OCI-LY7 (cell line): ENCODE results near the gene MYLK. TPM values are rescaled to one million over a fixed set of nuclear protein-coding genes. Genes with fewer than 3 reads are reported as not detected.
"Not testable (repeated sequence)": the region's sequence is repeated elsewhere in the genome, so short reads cannot be mapped to it uniquely, and the experiment has no call there.

Experiments used
- BruUV-seq: library from RNA; stranded (reverse); fragments of 400-500 nt; replicated peaks from 2 replicates; lab custom pipeline; 2021; lab: Mats Ljungman, UMichigan
- CTCF ChIA-PET: fragments of 300-600 bp; sonication (Branson Sonifier 250); formaldehyde crosslinking; loops from one replicate; lab custom pipeline; 2022; ENCODE audit warnings: antibody characterized with exemption; ENCODE audit not compliant: unreplicated experiment; lab: Charles Lee
- POLR2A ChIA-PET: fragments of 300-600 bp; sonication (Branson Sonifier 250); formaldehyde crosslinking; loops from one replicate; lab custom pipeline; 2022; ENCODE audit warnings: antibody characterized with exemption; lab: Charles Lee
- DNase-seq: peaks from one replicate; pipeline ENCODE4 v3.0.0-alpha.2; 2015; ENCODE audit warnings: low spot score
- H2AFZ ChIP-seq: fragments of 200-600 bp; sonication (generic), shearing (Covaris generic); 2 replicates; pipeline ENCODE4 v1.6.1; 2014; ENCODE audit warnings: mild to moderate bottlenecking, antibody characterized with exemption, low read length, moderate library complexity
- H3K27ac ChIP-seq: fragments of 200-600 bp; sonication (generic); 2 replicates; pipeline ENCODE4 v1.5.1; 2014; ENCODE audit warnings: mixed run types, low read depth, mild to moderate bottlenecking, moderate library complexity, low read length, inconsistent platforms; ENCODE audit not compliant: poor library complexity, severe bottlenecking
- H3K36me3 ChIP-seq: fragments of 200-600 bp; sonication (generic); 2 replicates; pipeline ENCODE4 v1.6.1; 2014; ENCODE audit warnings: mild to moderate bottlenecking, antibody characterized with exemption, low read length, moderate library complexity, mixed read lengths; ENCODE audit not compliant: insufficient read depth
- H3K4me1 ChIP-seq: fragments of 200-600 bp; sonication (generic); 2 replicates; pipeline ENCODE4 v1.5.1; 2014; ENCODE audit warnings: mild to moderate bottlenecking, low read length; ENCODE audit not compliant: insufficient read depth, poor library complexity, severe bottlenecking
- H3K4me2 ChIP-seq: fragments of 200-600 bp; sonication (generic); 2 replicates; pipeline ENCODE4 v1.6.1; 2014; ENCODE audit warnings: mild to moderate bottlenecking, low read length
- H3K4me3 ChIP-seq: fragments of 200-600 bp; sonication (generic); 2 replicates; pipeline ENCODE4 v1.5.1; 2014; ENCODE audit warnings: mild to moderate bottlenecking, low read depth, low read length; ENCODE audit not compliant: poor library complexity, severe bottlenecking
- H3K79me2 ChIP-seq: fragments of 200-600 bp; sonication (generic); 2 replicates; pipeline ENCODE4 v1.6.1; 2016; ENCODE audit warnings: low read depth, mild to moderate bottlenecking, low read length, moderate library complexity, mixed read lengths; ENCODE audit not compliant: insufficient read depth
- H3K9me2 ChIP-seq: fragments of 200-600 bp; sonication (generic); 2 replicates; pipeline ENCODE4 v1.6.1; 2016; ENCODE audit warnings: mild to moderate bottlenecking, low read length, mixed read lengths; ENCODE audit not compliant: insufficient read depth
- H3K9me3 ChIP-seq: fragments of 200-600 bp; sonication (generic); 2 replicates; pipeline ENCODE4 v1.6.1; 2014; ENCODE audit warnings: mild to moderate bottlenecking, mixed run types, low read length, mixed read lengths
- H4K20me1 ChIP-seq: fragments of 200-600 bp; sonication (generic); 2 replicates; pipeline ENCODE4 v1.6.1; 2014; ENCODE audit warnings: mild to moderate bottlenecking, antibody characterized with exemption, low read length, moderate library complexity, mixed read lengths; ENCODE audit not compliant: insufficient read depth
- CTCF ChIP-seq: fragments of 200-600 bp; sonication (generic); conservative IDR thresholded peaks from 2 replicates; pipeline ENCODE4 v1.5.1; 2014; ENCODE audit warnings: mild to moderate bottlenecking, antibody characterized with exemption, low read length, moderate library complexity, mixed read lengths
- EZH2phosphoT487 ChIP-seq: fragments of 200-600 bp; sonication (generic); IDR thresholded peaks from 2 replicates; pipeline ENCODE4 v1.6.1; 2018; ENCODE audit warnings: low read depth, borderline replicate concordance, mild to moderate bottlenecking, mixed run types, antibody characterized with exemption, low read length, moderate library complexity, mixed read lengths
- intact Hi-C: fragments of 100-400 bp; cut with micrococcal nuclease; formaldehyde crosslinking; loops from one replicate; pipeline ENCODE4 v1.10.0; 2022; ENCODE audit not compliant: unreplicated experiment
- total RNA-seq, 2 experiments: library from RNA; depleted of rRNA in 1 of 2; stranded (reverse); fragments of >200 nt in 1 of 2; shearing (Covaris generic) in 1 of 2; gene quantifications; 2 replicates each; pipeline ENCODE4 v1.2.3, GENCODE V29; 2014 to 2022

The MYLK gene
- total RNA-seq, 2 experiments from 2014 or later = not detected

- ChIA-PET POLR2A (no interaction called here), CTCF (interaction anchor here (0.7 kb wide), 1 partner anchor 18 kb away, joined by 3 read pairs; no protein-coding TSS in a partner anchor)
- DNase-seq = no peak
- no peaks in the 10 kb centered on the region for H3K9me3 ChIP-seq
- H3K27ac ChIP-seq = no peak overlapping the region
- no peaks in the 10 kb centered on the region for H3K79me2 ChIP-seq
- H3K9me2 ChIP-seq = no peaks in the 10 kb centered on the region
- no peak overlapping the region for H3K4me3 ChIP-seq
- H3K36me3 ChIP-seq = no peaks in the 10 kb centered on the region
- TF ChIP-seq CTCF (no peak), EZH2phosphoT487 (no peak)
- no peak overlapping the region for H3K4me2 ChIP-seq
- H3K4me1 ChIP-seq = no peaks in the 10 kb centered on the region
- intact Hi-C loops = no loop called here
- H2AFZ ChIP-seq = no peak overlapping the region
- BruUV-seq = no TSS peak
- no peaks in the 10 kb centered on the region for H4K20me1 ChIP-seq
Observed at GRCh38 chr3:123705488-123706285, 178.4 kb downstream of the MYLK start.

- POLR2A ChIA-PET, H3K9me2 ChIP-seq, CTCF ChIA-PET, H3K4me3 ChIP-seq, H3K79me2 ChIP-seq, H3K4me2 ChIP-seq, H2AFZ ChIP-seq, H3K4me1 ChIP-seq, intact Hi-C loops, DNase-seq, BruUV-seq, H3K9me3 ChIP-seq, H3K27ac ChIP-seq, H4K20me1 ChIP-seq, H3K36me3 ChIP-seq: not testable (repeated sequence)
Observed at GRCh38 chr3:123703663-123704062, 180.5 kb downstream of the MYLK start.

- no peaks in the 10 kb centered on the region for H3K4me1 ChIP-seq
- no peak overlapping the region for H3K4me2 ChIP-seq
- no peaks in the 10 kb centered on the region for H3K79me2 ChIP-seq
- no peak overlapping the region for H3K27ac ChIP-seq
- H3K4me3 ChIP-seq = no peak overlapping the region
- BruUV-seq = no TSS peak
- POLR2A ChIA-PET = no interaction called here
- TF ChIP-seq EZH2phosphoT487 = no peak
- no peak for TF ChIP-seq CTCF
- intact Hi-C loops = loop anchor here (1.0 kb wide), 1 partner anchor 50 kb away; no protein-coding TSS in a partner anchor
- no peak overlapping the region for H2AFZ ChIP-seq
- DNase-seq = no peak
- H4K20me1 ChIP-seq = no peaks in the 10 kb centered on the region
- no peaks in the 10 kb centered on the region for H3K9me2 ChIP-seq
- H3K9me3 ChIP-seq = no peaks in the 10 kb centered on the region
- CTCF ChIA-PET = no interaction called here
- H3K36me3 ChIP-seq = no peaks in the 10 kb centered on the region
Observed at GRCh38 chr3:123702720-123703119, 181.4 kb downstream of the MYLK start.
